Neutrophil (primary cell): ENCODE measurements around the gene JAK1.

Experiments used
- H3K27ac ChIP-seq: fragments of 200-600 bp; sonication (generic); 2 replicates; pipeline ENCODE4 v1.5.1; 2016; ENCODE audit warnings: mild to moderate bottlenecking, moderate library complexity
- H3K27me3 ChIP-seq: fragments of 200-600 bp; sonication (generic); 2 replicates; pipeline ENCODE4 v1.6.0; 2016; ENCODE audit warnings: mild to moderate bottlenecking
- H3K36me3 ChIP-seq: fragments of 200-600 bp; sonication (generic); 2 replicates; pipeline ENCODE4 v1.5.1; 2017
- H3K4me1 ChIP-seq, 2 experiments: fragments of 200-600 bp in 1 of 2; sonication (generic) in 1 of 2; 1 replicate in 1 of 2; 2 replicates in 1 of 2; pipeline versions ENCODE4 v1.5.1 to v1.6.1; 2013 to 2016; ENCODE audit warnings: low read depth in 1 of 2, low read length in 1 of 2, mild to moderate bottlenecking in 1 of 2, moderate library complexity in 1 of 2; ENCODE audit not compliant: control insufficient read depth in 1 of 2, insufficient read depth in 1 of 2
- H3K4me3 ChIP-seq, 2 experiments: fragments of 200-600 bp in 1 of 2; sonication (generic) in 1 of 2; 1 replicate in 1 of 2; 2 replicates in 1 of 2; pipeline ENCODE4 v1.5.1; 2013 to 2016; ENCODE audit warnings: low read depth in 1 of 2, low read length in 1 of 2, mild to moderate bottlenecking in 1 of 2, moderate library complexity in 1 of 2
- H3K9me3 ChIP-seq: fragments of 200-600 bp; sonication (generic); 2 replicates; pipeline ENCODE4 v1.5.1; 2016
- TF ChIP-seq, protein P1 (sequence below): fragments of 200-600 bp; sonication (generic); IDR thresholded peaks from 2 replicates; pipeline ENCODE4 v1.5.1; 2016; ENCODE audit warnings: antibody characterized with exemption

Gene JAK1

DNA sequence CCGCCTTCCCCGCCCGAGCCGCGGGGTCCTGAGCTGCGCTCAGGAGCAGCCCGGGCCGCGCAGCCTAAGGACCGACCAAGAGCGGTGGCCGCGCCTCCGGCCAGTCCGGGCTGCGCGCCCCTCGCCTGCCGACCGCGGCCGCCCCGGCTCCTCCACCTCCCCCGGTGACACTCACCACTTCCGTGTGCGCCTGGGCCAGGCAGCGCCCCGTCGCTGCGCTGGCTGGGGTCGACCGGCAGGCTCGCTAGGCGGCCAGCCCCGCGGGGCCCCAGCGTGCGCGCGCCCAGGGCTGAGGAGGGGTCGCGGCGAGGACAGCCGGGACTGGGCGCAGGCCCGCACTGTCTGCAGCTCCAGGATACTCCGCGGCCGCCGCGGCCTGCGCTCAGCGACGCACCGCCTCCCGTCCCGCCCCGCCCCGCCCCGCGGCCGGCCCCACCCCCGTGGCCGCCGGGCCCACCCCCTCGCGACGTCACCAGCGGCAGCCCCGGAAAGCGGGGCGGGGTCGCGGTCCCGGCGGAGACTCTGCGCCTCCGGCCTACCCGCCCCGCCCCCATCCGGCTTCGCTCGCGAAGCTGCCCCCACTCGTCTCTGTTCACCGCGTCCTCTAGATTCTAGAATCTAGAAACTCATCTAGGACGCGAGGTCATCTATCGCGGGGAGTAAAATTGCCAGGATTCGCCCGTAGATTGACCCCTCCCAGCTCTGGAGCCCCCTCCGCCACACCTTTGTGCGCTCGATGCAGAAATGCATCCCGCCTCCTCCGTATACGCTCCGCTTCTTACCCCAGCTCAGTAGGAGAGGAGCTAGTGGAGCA is at the start of gene JAK1:
TSS of gene JAK1 (minus strand) at position 392 of the 814 bp plus-strand sequence. CDS start 80,285 bp downstream, outside the sequence.
- Histone ChIP-seq H3K4me3 (peak within 1 kb of the TSS; percentile 77 to 96), H3K27ac (peak within 1 kb of the TSS; percentile 97), H3K4me1 (peaks cover 47 to 48% of the 10 kb centered on the region in 2 experiments), H3K9me3 (no peaks in the 10 kb centered on the region), H3K36me3 (no peaks in the 10 kb centered on the region), H3K27me3 (peaks cover 5% of the 10 kb centered on the region)
- TF ChIP-seq, protein P1, sequence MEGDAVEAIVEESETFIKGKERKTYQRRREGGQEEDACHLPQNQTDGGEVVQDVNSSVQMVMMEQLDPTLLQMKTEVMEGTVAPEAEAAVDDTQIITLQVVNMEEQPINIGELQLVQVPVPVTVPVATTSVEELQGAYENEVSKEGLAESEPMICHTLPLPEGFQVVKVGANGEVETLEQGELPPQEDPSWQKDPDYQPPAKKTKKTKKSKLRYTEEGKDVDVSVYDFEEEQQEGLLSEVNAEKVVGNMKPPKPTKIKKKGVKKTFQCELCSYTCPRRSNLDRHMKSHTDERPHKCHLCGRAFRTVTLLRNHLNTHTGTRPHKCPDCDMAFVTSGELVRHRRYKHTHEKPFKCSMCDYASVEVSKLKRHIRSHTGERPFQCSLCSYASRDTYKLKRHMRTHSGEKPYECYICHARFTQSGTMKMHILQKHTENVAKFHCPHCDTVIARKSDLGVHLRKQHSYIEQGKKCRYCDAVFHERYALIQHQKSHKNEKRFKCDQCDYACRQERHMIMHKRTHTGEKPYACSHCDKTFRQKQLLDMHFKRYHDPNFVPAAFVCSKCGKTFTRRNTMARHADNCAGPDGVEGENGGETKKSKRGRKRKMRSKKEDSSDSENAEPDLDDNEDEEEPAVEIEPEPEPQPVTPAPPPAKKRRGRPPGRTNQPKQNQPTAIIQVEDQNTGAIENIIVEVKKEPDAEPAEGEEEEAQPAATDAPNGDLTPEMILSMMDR, result peak; percentile 70

DNA sequence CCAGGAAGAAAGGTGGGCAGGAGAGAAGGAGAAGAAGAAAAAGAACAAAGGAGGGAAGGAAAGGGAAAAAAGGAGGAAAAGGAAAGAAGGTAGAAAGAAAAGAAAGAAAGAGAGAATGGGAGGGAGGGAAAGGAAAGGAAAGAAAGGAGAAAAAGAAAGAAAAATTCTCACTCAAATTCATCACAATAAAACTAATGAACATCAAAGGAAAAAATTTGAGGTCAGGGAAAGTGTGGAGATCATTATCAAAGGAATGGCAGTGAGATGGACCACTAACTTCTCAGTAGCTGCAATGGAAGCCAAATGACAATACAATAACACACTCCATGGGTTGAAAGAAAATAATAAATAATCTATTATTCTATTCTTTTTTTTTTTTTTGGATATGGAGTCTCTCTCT is 48.0 kb upstream of the JAK1 start:
- TF ChIP-seq, protein P1, result no peak

DNA sequence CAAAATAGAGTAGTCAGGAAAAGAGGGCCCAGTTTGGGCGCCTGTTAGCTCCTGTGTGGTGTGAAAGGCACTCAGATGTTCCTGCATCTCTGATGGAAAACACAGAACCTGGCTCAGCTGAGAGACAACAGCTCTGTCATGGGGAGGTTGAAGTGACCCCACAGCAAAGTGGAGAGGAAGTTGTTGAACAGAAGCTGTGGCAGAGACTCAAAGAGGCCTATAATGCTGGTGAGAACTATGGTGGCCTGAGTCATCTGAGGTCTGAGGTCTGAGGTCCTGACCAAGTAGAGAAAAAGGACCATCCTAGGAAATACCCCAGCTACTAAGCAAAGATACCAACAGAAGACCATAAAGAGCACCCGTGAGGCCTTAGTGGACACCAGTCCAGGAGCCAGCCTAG is 45.6 kb upstream of the JAK1 start:
- Histone ChIP-seq H3K27me3 (no peaks in the 10 kb centered on the region), H3K4me1 (peaks cover 5 to 16% of the 10 kb centered on the region in 2 experiments), H3K27ac (peak overlapping the region; percentile 43), H3K36me3 (no peaks in the 10 kb centered on the region), H3K9me3 (no peaks in the 10 kb centered on the region), H3K4me3 (no peak overlapping the region)
- TF ChIP-seq, protein P1, result no peak

More for the DNA sequence above, 48.0 kb upstream of the JAK1 start:
- H3K27ac ChIP-seq, result no peak overlapping the region
- no peaks in the 10 kb centered on the region for H3K27me3 ChIP-seq
- peaks cover 0 to 7% of the 10 kb centered on the region in 2 experiments for H3K4me1 ChIP-seq
- no peaks in the 10 kb centered on the region for H3K36me3 ChIP-seq
- no peaks in the 10 kb centered on the region for H3K9me3 ChIP-seq
- no peak overlapping the region for H3K4me3 ChIP-seq

DNA sequence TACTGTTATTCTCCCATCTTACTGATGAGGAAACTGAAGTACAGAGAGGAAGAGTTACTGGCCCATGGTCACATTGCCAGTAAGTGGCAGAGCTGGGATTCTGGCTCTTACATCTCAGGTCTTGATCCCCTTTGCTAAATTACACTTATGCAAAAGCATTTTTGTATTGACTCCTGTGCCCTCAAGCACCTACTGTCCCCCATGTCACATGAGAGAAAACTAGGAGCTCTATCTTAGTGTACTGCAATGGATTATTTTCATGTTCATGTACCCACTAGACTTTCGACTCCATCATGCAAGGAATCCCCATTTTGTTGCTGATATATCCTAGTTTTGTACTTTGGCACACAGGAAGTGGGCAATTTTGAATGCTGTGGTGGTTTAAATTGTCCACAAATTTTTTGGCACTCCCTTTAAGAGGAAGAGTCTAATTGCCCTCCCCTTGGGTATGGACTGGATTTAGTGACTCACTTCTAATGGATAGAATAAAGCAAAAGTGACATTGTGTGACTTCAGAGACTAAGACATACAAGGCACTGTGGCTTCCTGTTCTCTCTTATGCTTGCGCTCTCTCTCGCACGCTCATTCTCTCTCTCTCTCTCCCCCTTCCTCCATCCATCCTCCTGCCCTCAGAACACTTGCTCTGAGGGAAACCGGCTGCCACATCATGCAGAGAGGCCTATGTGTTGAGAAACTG is 43.5 kb upstream of the JAK1 start:
- Histone ChIP-seq H3K4me3 (no peak overlapping the region), H3K36me3 (no peaks in the 10 kb centered on the region), H3K27me3 (peaks cover 7% of the 10 kb centered on the region), H3K27ac (peak overlapping the region; percentile 30), H3K9me3 (no peaks in the 10 kb centered on the region), H3K4me1 (peaks cover 5 to 16% of the 10 kb centered on the region in 2 experiments)
- TF ChIP-seq, protein P1, result no peak

DNA sequence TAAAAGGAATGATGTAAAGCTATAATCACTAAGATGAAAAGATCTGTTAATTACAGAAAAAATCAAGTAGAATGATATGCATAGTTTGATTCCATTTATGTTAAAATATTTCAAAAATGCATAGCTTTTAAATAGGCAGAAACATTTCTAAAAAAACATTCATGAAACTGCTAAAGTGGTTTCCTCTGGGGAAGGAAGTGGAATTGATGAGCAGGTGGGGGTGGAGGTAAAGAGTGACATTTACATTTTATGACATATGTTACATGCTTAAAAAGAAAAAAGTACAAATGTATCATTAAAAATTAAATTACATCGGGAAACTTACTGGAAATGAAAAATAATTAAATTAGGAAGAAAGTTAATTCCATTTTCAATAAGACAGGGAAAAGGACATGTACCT is 42.8 kb upstream of the JAK1 start:
- Histone ChIP-seq H3K9me3 (no peaks in the 10 kb centered on the region), H3K4me3 (no peak overlapping the region), H3K27me3 (peaks cover 14% of the 10 kb centered on the region), H3K4me1 (peaks cover 5 to 16% of the 10 kb centered on the region in 2 experiments), H3K36me3 (no peaks in the 10 kb centered on the region), H3K27ac (no peak overlapping the region)
- TF ChIP-seq, protein P1, result no peak
